ENCODE measurements around the gene HIGD1B.

Gene HIGD1B

DNA sequence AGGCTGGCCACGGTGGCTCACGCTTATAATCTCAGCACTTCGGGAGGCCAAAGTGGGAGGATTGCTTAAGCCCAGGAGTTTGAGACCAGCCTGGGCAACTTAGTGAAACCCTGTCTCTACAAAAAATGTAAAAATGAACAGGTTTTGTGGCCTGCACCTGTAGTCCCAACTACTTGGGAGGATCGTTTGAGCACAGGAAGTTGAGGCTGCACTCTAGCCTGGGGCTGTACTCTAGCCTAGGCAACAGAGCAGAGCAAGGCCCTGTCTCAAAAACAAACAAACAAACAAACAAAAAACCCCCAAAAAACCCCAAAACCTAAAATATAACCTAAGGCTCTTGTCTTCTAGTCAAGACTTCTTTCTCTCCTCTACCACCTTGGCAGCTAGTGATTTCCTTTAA is 7.4 kb upstream of the HIGD1B start:
- 87% methylated on average over 4 of the region's 4 CpGs for WGBS
- Histone ChIP-seq H2BK12ac (ENCODE audit: low read length in 2 of 2) (no peak overlapping the region), H2BK120ac (ENCODE audit: low read depth, low read length) (no peak overlapping the region), H2BK15ac (ENCODE audit: low read depth, poor library complexity, severe bottlenecking) (no peak overlapping the region), H3K4me3 (ENCODE audit: insufficient read depth in 1 of 2, low read depth in 1 of 2, low read length in 2 of 2) (no peak overlapping the region), H3K18ac (ENCODE audit: low read depth in 1 of 2, low read length in 2 of 2) (no peak overlapping the region), H3K36me3 (ENCODE audit: control insufficient read depth in 1 of 2, insufficient read depth in 2 of 2, low read depth in 1 of 2, low read length in 2 of 2) (no peaks in the 10 kb centered on the region), H3K27ac (ENCODE audit: low read length, poor library complexity, severe bottlenecking) (no peak overlapping the region), H2AFZ (ENCODE audit: low read depth, low read length) (no peak overlapping the region), H3K23ac (ENCODE audit: low read length in 2 of 2) (no peak overlapping the region), H3K79me1 (replicated peaks; ENCODE audit: low read length, poor library complexity, severe bottlenecking) (no peaks in the 10 kb centered on the region), H3K27me3 (ENCODE audit: control insufficient read depth in 1 of 2, insufficient read depth in 1 of 2, low read length in 2 of 2) (peaks cover 0 to 3% of the 10 kb centered on the region in 2 experiments), H3K14ac (ENCODE audit: low read length in 2 of 2) (no peak overlapping the region), H2AK5ac (ENCODE audit: low read length, severe bottlenecking) (no peak overlapping the region), H4K91ac (ENCODE audit: low read length) (no peak overlapping the region), H2BK5ac (ENCODE audit: low read depth, low read length, poor library complexity, severe bottlenecking) (no peak overlapping the region), H3K9me3 (ENCODE audit: control insufficient read depth, low read length) (no peaks in the 10 kb centered on the region), H4K8ac (ENCODE audit: low read length) (no peak overlapping the region), H3K4me1 (ENCODE audit: control insufficient read depth, insufficient read depth, low read depth, low read length) (no peaks in the 10 kb centered on the region), H3K4me2 (ENCODE audit: low read length, poor library complexity, severe bottlenecking) (no peak overlapping the region), H3K4ac (ENCODE audit: low read depth in 1 of 2, low read length in 2 of 2) (no peak overlapping the region), H3K9ac (ENCODE audit: low read length) (no peak overlapping the region)
- DNase-seq: no peak

DNA sequence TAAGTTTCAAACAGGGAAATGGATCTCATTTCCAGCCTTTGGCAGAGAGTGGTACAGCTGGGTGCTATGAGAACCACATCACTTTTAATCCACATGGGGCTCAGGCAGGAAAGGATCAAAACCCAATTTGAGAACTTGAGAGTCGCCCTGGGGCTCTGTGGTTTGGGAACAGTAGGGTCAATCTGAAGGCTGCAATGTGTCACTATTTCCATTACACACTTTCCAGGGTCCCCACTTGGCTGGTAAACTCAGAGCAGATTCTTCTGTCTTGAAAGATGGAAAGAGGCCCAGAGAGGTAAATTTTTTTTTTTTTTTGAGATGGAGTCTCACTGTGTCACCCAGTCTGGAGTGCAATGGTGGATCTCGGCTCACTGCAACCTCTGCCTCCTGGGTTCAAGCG is 6.7 kb upstream of the HIGD1B start:
- Histone ChIP-seq H3K23ac (ENCODE audit: low read length in 2 of 2) (no peak overlapping the region), H3K4me3 (ENCODE audit: insufficient read depth in 1 of 2, low read depth in 1 of 2, low read length in 2 of 2) (no peak overlapping the region), H2BK5ac (ENCODE audit: low read depth, low read length, poor library complexity, severe bottlenecking) (no peak overlapping the region), H3K4me1 (ENCODE audit: control insufficient read depth, insufficient read depth, low read depth, low read length) (no peaks in the 10 kb centered on the region), H3K9me3 (ENCODE audit: control insufficient read depth, low read length) (no peaks in the 10 kb centered on the region), H4K8ac (ENCODE audit: low read length) (no peak overlapping the region), H3K27ac (ENCODE audit: low read length, poor library complexity, severe bottlenecking) (no peak overlapping the region), H2BK15ac (ENCODE audit: low read depth, poor library complexity, severe bottlenecking) (no peak overlapping the region), H3K4me2 (ENCODE audit: low read length, poor library complexity, severe bottlenecking) (no peak overlapping the region), H3K36me3 (ENCODE audit: control insufficient read depth in 1 of 2, insufficient read depth in 2 of 2, low read depth in 1 of 2, low read length in 2 of 2) (no peaks in the 10 kb centered on the region), H3K14ac (ENCODE audit: low read length in 2 of 2) (no peak overlapping the region), H2BK12ac (ENCODE audit: low read length in 2 of 2) (no peak overlapping the region), H4K91ac (ENCODE audit: low read length) (no peak overlapping the region), H3K27me3 (ENCODE audit: control insufficient read depth in 1 of 2, insufficient read depth in 1 of 2, low read length in 2 of 2) (peaks cover 0 to 3% of the 10 kb centered on the region in 2 experiments), H2BK120ac (ENCODE audit: low read depth, low read length) (no peak overlapping the region), H2AFZ (ENCODE audit: low read depth, low read length) (no peak overlapping the region), H2AK5ac (ENCODE audit: low read length, severe bottlenecking) (no peak overlapping the region), H3K9ac (ENCODE audit: low read length) (no peak overlapping the region), H3K79me1 (replicated peaks; ENCODE audit: low read length, poor library complexity, severe bottlenecking) (no peaks in the 10 kb centered on the region), H3K18ac (ENCODE audit: low read depth in 1 of 2, low read length in 2 of 2) (no peak overlapping the region), H3K4ac (ENCODE audit: low read depth in 1 of 2, low read length in 2 of 2) (no peak overlapping the region)
- WGBS: 100% methylated on average over 2 of the region's 3 CpGs
- DNase-seq: peak; percentile 45

DNA sequence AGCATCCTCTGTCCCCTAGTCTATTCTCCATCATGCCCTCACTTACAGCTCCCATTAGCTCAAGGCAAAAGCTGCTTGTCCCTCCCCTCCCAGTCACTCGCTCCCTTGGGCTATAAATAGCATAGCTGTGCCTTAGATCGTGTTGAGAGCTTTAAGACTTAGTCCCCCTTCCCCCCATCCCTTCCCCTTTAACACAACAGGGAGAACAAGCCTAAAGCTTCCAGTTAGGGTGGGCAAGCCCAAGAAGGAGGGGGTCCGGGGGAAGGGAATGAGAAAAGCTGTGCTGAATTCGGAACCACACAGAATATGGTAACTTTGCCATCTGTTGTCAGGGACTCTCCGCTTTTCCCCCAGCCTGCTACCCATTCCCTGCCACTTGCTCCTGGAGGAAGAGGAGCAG is 4.9 kb upstream of the HIGD1B start:
- Histone ChIP-seq H3K27me3 (ENCODE audit: control insufficient read depth in 1 of 2, insufficient read depth in 1 of 2, low read length in 2 of 2) (no peaks in the 10 kb centered on the region), H3K4ac (ENCODE audit: low read depth in 1 of 2, low read length in 2 of 2) (no peak overlapping the region), H2AFZ (ENCODE audit: low read depth, low read length) (peak overlapping the region; percentile 3), H3K4me3 (ENCODE audit: insufficient read depth in 1 of 2, low read depth in 1 of 2, low read length in 2 of 2) (no peak overlapping the region), H3K27ac (ENCODE audit: low read length, poor library complexity, severe bottlenecking) (no peak overlapping the region), H3K14ac (ENCODE audit: low read length in 2 of 2) (no peak overlapping the region), H2BK15ac (ENCODE audit: low read depth, poor library complexity, severe bottlenecking) (no peak overlapping the region), H3K9ac (ENCODE audit: low read length) (no peak overlapping the region), H2BK120ac (ENCODE audit: low read depth, low read length) (no peak overlapping the region), H4K91ac (ENCODE audit: low read length) (no peak overlapping the region), H3K36me3 (ENCODE audit: control insufficient read depth in 1 of 2, insufficient read depth in 2 of 2, low read depth in 1 of 2, low read length in 2 of 2) (no peaks in the 10 kb centered on the region), H3K79me1 (replicated peaks; ENCODE audit: low read length, poor library complexity, severe bottlenecking) (no peaks in the 10 kb centered on the region), H3K23ac (ENCODE audit: low read length in 2 of 2) (no peak overlapping the region), H2BK12ac (ENCODE audit: low read length in 2 of 2) (peak overlapping the region in 1 of 2 experiments; percentile 0), H3K4me1 (ENCODE audit: control insufficient read depth, insufficient read depth, low read depth, low read length) (no peaks in the 10 kb centered on the region), H2BK5ac (ENCODE audit: low read depth, low read length, poor library complexity, severe bottlenecking) (no peak overlapping the region), H4K8ac (ENCODE audit: low read length) (peak overlapping the region; percentile 19), H3K18ac (ENCODE audit: low read depth in 1 of 2, low read length in 2 of 2) (no peak overlapping the region), H2AK5ac (ENCODE audit: low read length, severe bottlenecking) (no peak overlapping the region), H3K9me3 (ENCODE audit: control insufficient read depth, low read length) (no peaks in the 10 kb centered on the region), H3K4me2 (ENCODE audit: low read length, poor library complexity, severe bottlenecking) (no peak overlapping the region)
- 68% methylated on average over 4 of the region's 5 CpGs for WGBS
- peak; percentile 64 for DNase-seq

DNA sequence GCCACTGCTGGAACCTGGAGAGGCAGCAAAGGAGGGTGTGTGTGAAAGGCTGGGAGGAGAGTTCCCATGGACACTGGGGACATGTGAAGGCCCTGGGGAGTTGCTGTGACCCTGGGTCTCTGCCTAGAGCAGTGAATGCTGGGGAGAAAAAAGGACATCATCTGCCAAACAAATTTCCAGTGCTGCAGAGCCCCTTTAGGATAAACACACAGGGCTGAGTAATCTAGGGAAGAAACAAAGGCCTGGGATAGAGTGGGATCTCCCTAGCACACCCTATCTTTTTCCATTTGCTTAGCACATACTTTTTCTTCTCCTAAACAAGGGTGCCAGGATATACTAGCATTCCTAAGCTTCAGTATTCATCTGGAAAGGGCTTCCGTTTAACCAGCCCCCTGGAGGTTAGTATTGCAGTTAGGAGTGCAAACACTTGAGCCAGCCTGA is 3.3 kb upstream of the HIGD1B start:
- Histone ChIP-seq H3K18ac (ENCODE audit: low read depth in 1 of 2, low read length in 2 of 2) (peak overlapping the region; percentile 3 to 63), H3K4ac (ENCODE audit: low read depth in 1 of 2, low read length in 2 of 2) (peak overlapping the region in 1 of 2 experiments; percentile 37), H2BK15ac (ENCODE audit: low read depth, poor library complexity, severe bottlenecking) (no peak overlapping the region), H2AFZ (ENCODE audit: low read depth, low read length) (no peak overlapping the region), H3K27ac (ENCODE audit: low read length, poor library complexity, severe bottlenecking) (no peak overlapping the region), H3K4me1 (ENCODE audit: control insufficient read depth, insufficient read depth, low read depth, low read length) (no peaks in the 10 kb centered on the region), H3K79me1 (replicated peaks; ENCODE audit: low read length, poor library complexity, severe bottlenecking) (no peaks in the 10 kb centered on the region), H3K9ac (ENCODE audit: low read length) (no peak overlapping the region), H2BK5ac (ENCODE audit: low read depth, low read length, poor library complexity, severe bottlenecking) (no peak overlapping the region), H3K4me3 (ENCODE audit: insufficient read depth in 1 of 2, low read depth in 1 of 2, low read length in 2 of 2) (no peak overlapping the region), H3K23ac (ENCODE audit: low read length in 2 of 2) (no peak overlapping the region), H3K9me3 (ENCODE audit: control insufficient read depth, low read length) (no peaks in the 10 kb centered on the region), H3K14ac (ENCODE audit: low read length in 2 of 2) (no peak overlapping the region), H4K91ac (ENCODE audit: low read length) (no peak overlapping the region), H3K4me2 (ENCODE audit: low read length, poor library complexity, severe bottlenecking) (no peak overlapping the region), H2AK5ac (ENCODE audit: low read length, severe bottlenecking) (no peak overlapping the region), H3K27me3 (ENCODE audit: control insufficient read depth in 1 of 2, insufficient read depth in 1 of 2, low read length in 2 of 2) (no peaks in the 10 kb centered on the region), H2BK12ac (ENCODE audit: low read length in 2 of 2) (peak overlapping the region in 1 of 2 experiments; percentile 6), H4K8ac (ENCODE audit: low read length) (peak overlapping the region; percentile 28), H2BK120ac (ENCODE audit: low read depth, low read length) (no peak overlapping the region), H3K36me3 (ENCODE audit: control insufficient read depth in 1 of 2, insufficient read depth in 2 of 2, low read depth in 1 of 2, low read length in 2 of 2) (peaks cover 0 to 6% of the 10 kb centered on the region in 2 experiments)
- DNase-seq: peak; percentile 86
- WGBS: 17% methylated on average over 1 of the region's 1 CpG

Data from mesenchymal stem cell (in vitro differentiated cells and primary cell).